Hepatocyte (in vitro differentiated cells): ENCODE measurements around the gene PIP5K1C.

ENCODE experiments used
- CTCF ChIP-seq: fragments of 200-600 bp; sonication (generic); IDR thresholded peaks from 2 replicates; pipeline ENCODE4 v1.5.1; 2016; ENCODE audit warnings: antibody characterized with exemption, mild to moderate bottlenecking; ENCODE audit not compliant: poor library complexity
- EZH2phosphoT487 ChIP-seq: fragments of 200-600 bp; sonication (generic); IDR thresholded peaks from one replicate; pipeline ENCODE4 v1.6.1; 2018; ENCODE audit warnings: antibody characterized with exemption, mild to moderate bottlenecking, low read depth, moderate library complexity; ENCODE audit not compliant: unreplicated experiment, severe bottlenecking

DNA sequence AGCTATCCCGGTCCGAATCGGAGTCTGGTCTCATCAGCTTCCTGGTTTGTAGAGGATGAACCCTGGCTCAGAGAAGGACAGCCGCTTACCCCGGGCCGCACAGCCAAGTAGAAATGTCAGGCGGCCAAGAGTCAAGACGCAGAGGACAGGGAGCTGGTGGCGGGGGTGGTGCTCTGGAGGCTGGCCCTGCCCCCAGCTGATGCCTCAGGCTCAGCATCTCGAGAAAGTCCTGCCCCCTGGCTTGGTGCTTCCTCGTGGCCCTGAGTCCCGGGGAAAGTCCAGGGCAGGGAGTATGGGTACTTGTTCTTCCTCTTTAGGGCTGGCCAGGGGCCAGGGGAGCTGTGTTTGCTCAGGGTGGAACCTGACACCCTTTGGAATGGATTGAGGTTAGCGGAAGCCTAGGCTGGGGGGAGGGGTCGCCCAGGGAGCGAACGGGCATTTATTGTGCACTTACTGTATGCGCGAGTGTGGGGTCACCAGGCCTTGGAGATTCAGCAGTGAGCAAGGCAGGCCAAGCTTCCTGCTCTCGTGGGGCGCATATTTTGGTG lies 10.1 kb upstream of the PIP5K1C start:
- TF ChIP-seq EZH2phosphoT487 (no peak), CTCF (no peak)
